Bronchial epithelial cell (primary cell): ENCODE data around the gene ZNF266. TPM values are rescaled to one million over a fixed set of nuclear protein-coding genes. Genes with fewer than 3 reads are reported as not detected.

ENCODE experiments used
- DNase-seq: peaks from one replicate; pipeline ENCODE4 v3.0.0-alpha.2; 2010; ENCODE audit warnings: low read depth
- FAIRE-seq: peaks from 2 replicates; lab custom pipeline; 2011; peaks lifted over from hg19 to GRCh38; lab: Jason Lieb, UNC
- H3K27me3 ChIP-seq: 2 replicates; pipeline ENCODE4 v1.5.1; 2011; ENCODE audit warnings: low read length; ENCODE audit not compliant: control insufficient read depth, insufficient read depth
- H3K36me3 ChIP-seq: 2 replicates; pipeline ENCODE4 v1.5.1; 2011; ENCODE audit warnings: low read length; ENCODE audit not compliant: control insufficient read depth, insufficient read depth
- H3K4me3 ChIP-seq: 2 replicates; pipeline ENCODE4 v1.5.1; 2011; ENCODE audit warnings: mild to moderate bottlenecking, low read depth, low read length, control low read depth
- CTCF ChIP-seq: IDR thresholded peaks from 2 replicates; pipeline ENCODE4 v1.5.1; 2011; ENCODE audit warnings: mild to moderate bottlenecking, moderate library complexity, low read length, control low read depth, inconsistent platforms; ENCODE audit not compliant: insufficient read depth, severe bottlenecking
- total RNA-seq: library from RNA; depleted of rRNA; stranded (reverse); fragments of >200 nt; gene quantifications from 2 replicates; pipeline ENCODE4 v1.2.1, GENCODE V29; 2014

The ZNF266 gene
- total RNA-seq = 9.5 and 10.3 TPM in 2 replicates

DNA sequence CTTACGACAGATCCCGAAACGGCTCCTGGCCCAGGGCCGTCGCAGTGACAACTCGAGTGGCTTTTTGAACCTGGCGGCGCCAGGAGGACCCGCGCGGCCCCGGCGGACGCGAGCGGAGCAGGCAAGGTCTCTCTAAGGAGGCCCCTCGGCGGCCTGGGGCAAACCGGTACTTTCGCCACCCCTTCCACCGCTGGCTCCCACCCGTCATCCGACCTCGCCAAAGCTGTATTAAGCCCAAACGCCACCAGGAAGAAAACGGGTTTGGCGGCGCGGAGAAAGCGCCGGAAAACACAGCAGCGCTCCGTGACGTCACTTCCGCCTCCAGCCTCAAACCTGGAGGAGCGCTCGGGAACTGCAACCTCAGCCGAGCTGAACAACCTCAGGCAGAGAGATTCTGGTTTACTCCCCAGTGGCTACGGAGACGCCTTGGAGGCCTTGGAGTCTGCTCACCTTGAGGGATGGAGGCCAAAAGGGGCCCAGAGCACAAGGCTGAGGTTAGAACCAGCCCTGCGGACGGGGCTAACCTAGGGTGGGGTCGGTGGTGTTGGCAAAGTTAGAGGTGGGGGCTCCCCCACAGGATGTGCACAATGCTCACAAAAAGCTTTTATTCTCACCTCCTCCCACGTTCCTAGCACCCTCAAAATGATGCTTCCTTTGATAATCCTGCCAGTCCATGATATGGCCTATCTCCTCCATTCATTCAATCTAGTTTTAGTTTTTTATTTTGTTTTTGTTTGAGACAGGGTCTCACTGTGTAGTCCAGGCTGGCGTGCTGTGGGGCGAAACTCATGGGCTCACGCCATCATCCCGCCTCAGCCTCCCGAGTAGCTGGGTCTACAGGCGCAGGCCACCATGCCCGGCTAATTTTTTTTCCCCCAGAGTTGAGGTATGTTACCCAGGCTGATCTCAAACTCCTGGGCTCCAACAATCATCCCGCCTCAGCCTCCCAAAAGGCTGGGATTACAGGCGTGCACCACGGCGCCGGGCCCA lies at the start of gene ZNF266:
TSS of gene ZNF266 (minus strand) at position 295 of the 990 bp plus-strand sequence. CDS start 15,484 bp downstream, outside the sequence.
- DNase-seq (peak; percentile 79), FAIRE-seq (peak; percentile 68)
- H3K4me3 ChIP-seq = peak within 1 kb of the TSS; percentile 66
- peak; percentile 85 for TF ChIP-seq CTCF
- peaks cover 4% of the 10 kb centered on the region for H3K36me3 ChIP-seq
- H3K27me3 ChIP-seq = no peaks in the 10 kb centered on the region

- no peaks in the 10 kb centered on the region for H3K27me3 ChIP-seq
- H3K4me3 ChIP-seq = no peak overlapping the region
- FAIRE-seq (no peak), DNase-seq (no peak)
- H3K36me3 ChIP-seq = no peaks in the 10 kb centered on the region
- no peak for TF ChIP-seq CTCF
These were observed 49.8 kb upstream of the ZNF266 start for GRCh38 chr19:9485140-9485539.

DNA sequence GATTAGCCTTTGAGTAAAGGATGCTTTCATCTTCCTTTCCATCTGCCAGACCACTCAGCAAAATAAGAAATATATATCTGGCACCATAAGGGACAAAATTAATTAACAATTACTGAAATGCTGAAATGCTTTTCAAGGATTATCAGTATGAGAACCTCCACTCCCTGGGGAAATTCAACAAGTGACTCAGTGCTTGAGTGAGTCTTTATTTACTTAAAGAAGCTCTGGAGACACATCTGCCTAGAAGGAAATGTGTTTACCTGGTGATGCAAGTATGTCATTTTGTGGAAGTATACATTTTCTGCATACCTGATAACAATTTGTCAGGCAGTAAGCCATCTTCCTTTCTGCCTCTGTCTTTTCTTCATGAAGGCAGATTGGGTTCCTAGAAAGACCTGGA lies 39.6 kb upstream of the ZNF266 start:
- Histone ChIP-seq H3K27me3 (no peaks in the 10 kb centered on the region), H3K36me3 (no peaks in the 10 kb centered on the region), H3K4me3 (no peak overlapping the region)
- no peak for TF ChIP-seq CTCF
- peak; percentile 39 for DNase-seq
- FAIRE-seq = no peak

DNA sequence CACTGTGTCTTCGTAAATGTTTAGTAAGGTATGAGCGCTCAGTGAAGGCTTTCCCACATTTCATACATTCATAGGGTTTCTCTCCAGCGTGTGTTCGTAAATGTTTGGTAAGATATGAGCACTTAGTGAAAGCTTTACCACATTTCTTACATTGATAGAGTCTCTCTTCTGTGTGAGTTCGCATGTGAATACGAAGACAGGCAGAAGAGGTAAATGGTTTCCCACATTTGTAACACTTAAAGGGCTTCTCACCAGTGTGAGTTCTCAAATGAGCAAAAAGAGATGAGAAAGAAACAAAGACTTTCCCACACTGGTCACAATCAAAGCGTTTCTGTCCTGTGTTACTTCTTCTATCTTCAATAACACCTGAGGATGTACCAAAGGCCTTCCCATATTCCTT lies 31.8 kb upstream of the ZNF266 start:
- no peak for DNase-seq
- FAIRE-seq = no peak
- TF ChIP-seq CTCF = no peak
- Histone ChIP-seq H3K27me3 (no peaks in the 10 kb centered on the region), H3K4me3 (no peak overlapping the region), H3K36me3 (no peaks in the 10 kb centered on the region)

DNA sequence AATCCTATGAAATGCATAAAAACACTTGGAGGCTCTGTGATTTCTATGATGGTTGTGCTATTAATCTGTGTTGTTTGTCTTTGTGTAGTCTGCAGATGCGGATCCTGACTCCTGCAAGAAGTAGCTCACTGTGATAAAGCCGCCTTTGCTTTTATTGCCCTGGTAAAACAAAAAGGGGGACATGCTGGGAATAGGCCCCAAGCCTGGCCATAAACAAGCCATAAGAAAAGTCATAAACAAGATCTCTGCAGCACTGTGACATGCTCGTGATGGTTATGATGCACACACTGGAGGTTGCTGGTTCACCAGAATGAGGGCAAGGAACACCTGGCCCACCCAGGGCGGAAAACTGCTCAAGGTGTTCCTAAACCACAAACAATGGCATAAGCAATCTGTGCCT lies 26.6 kb upstream of the ZNF266 start:
- DNase-seq (no peak), FAIRE-seq (peak; percentile 73)
- no peaks in the 10 kb centered on the region for H3K27me3 ChIP-seq
- H3K4me3 ChIP-seq = no peak overlapping the region
- H3K36me3 ChIP-seq = no peaks in the 10 kb centered on the region
- TF ChIP-seq CTCF = no peak
